GM12892 (cell line): ENCODE measurements around the gene LMAN2.

Experiments
- POLR2A ChIP-seq: IDR thresholded peaks from 2 replicates; pipeline ENCODE4 v1.6.1; 2011; ENCODE audit warnings: low read depth, low read length, control low read depth
- POLR2AphosphoS5 ChIP-seq: IDR thresholded peaks from 2 replicates; pipeline ENCODE4 v1.6.1; 2011; ENCODE audit warnings: low read depth, low read length, control low read depth
- TAF1 ChIP-seq: IDR thresholded peaks from 2 replicates; pipeline ENCODE4 v1.6.1; 2011; ENCODE audit warnings: low read depth, mild to moderate bottlenecking, control low read depth, low read length, borderline replicate concordance

GRCh38 chr5:177385720-177386119 lies 34.3 kb upstream of the LMAN2 start:
- TF ChIP-seq POLR2A (no peak), POLR2AphosphoS5 (no peak), TAF1 (no peak)
